Stimulated activated CD4-positive, alpha-beta T cell treated with anti-CD3 and anti-CD28 coated beads, Interleukin-1b, Interleukin-23, amount 100 ng/mL, for 48 hours (primary cell): ENCODE results near the gene USP1.

Source experiments
- DNase-seq: peaks from one replicate; pipeline ENCODE4 v3.0.0-alpha.2; 2020

USP1 gene, protein sequence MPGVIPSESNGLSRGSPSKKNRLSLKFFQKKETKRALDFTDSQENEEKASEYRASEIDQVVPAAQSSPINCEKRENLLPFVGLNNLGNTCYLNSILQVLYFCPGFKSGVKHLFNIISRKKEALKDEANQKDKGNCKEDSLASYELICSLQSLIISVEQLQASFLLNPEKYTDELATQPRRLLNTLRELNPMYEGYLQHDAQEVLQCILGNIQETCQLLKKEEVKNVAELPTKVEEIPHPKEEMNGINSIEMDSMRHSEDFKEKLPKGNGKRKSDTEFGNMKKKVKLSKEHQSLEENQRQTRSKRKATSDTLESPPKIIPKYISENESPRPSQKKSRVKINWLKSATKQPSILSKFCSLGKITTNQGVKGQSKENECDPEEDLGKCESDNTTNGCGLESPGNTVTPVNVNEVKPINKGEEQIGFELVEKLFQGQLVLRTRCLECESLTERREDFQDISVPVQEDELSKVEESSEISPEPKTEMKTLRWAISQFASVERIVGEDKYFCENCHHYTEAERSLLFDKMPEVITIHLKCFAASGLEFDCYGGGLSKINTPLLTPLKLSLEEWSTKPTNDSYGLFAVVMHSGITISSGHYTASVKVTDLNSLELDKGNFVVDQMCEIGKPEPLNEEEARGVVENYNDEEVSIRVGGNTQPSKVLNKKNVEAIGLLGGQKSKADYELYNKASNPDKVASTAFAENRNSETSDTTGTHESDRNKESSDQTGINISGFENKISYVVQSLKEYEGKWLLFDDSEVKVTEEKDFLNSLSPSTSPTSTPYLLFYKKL

DNA sequence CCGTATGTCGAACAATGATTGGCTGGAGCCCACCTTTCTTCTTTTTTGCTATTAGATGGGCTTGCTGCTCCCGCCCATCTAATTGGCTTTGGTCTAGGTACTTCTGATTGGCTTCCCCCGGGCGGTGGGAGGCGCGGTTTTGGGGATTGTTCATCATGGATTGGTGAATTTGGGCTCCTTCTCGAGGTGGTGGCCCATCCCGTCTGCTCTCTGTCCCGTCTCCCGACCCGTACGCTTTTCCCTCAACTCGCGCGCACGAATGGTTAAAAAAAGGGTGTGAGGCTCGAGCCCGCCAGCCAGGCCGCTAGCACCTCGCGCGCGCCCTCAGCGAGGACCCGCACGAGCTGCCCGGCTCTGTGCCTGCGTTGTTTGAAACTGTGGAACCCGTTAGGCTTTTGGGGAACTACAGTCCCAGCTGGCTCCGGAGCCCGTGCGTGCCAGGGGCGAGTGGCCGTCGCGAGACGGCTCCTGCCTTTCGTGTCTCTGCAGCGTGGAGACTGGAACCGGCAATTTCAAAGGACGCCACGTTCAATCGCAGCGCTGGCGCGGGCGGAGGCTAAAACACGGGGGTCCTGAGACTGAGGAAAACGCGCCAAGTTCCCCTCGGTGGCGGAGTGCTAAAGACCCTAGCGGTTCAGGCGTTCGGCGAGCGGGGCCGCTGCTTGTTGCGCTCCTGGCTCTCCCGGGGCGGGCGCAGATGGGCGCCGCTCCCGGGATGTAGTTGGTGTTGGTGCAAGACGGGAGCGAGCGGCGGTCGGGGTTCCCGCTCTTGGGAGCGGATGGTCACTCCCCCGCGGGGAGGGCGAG is at the start of gene USP1:
Gene USP1 (plus strand): TSS at position 584 of the 807 bp plus-strand sequence. CDS start 2,819 bp downstream, outside the sequence.
- peak; percentile 99 for DNase-seq

DNA sequence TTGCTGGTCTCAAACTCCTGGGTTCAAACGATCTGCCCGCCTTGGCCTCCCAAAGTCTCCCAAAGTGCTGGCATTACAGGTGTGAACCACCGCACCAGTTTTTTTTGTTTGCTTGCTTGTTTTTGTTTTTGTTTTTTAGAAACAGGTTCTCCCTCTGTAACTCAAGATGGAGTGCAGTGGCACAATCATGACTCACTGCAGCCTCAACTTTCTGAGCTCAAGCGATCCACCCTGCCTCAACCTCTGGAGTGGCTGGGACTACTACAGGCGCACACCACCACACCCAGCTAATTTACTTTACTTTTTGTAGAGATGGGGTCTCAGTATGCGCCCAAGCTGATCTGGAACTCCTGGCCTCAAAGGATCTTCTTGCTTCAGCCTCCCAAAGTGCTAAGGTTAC is 47.3 kb upstream of the USP1 start:
- DNase-seq, result no peak

DNA sequence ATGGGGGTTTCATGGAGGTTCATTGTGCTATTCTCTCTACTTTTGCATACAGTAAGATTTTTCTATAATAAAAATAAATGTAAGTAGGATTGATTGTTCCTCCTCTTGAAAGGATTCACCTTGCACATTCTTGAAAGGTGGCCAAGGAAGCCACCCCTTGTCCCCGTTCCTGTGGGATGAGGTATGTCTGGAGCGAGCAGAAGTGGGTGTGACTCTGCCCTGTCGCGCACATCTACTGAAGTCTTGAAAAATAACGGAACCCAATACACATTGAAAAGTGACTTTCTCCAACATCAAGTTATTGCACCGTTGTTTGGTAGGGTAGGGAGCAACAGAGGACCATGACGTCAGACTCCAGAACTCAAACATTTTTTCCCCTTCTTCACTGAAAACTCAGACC is 46.8 kb upstream of the USP1 start:
- DNase-seq, result no peak

DNA sequence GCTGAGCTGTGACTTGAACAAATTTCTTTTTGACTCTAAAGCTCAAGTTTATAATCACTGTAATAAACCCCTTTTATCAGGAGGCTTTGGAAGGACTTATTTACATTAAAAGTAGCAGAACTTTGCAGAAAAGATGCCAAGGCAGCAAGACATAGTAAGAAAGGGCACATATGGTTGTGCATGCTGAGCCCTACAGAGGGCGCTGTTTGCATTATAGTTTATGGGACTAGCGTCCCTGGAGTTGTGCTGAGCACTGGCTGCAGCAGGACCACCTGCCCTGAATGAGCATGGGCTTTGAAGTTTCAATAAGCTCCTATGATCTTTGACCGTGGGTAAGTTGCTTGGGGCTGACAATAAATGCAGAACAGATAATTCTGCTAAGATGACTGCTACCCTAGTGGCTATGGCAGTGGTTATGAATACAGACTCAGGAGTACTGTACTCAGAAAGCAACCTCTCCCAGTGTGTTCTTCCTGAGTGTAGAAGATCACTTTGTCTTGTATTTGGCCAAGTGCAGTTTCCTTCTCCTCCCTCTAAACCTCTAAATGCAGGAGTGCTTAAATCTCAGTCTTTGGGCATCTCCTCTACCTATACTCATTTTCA is 45.4 kb upstream of the USP1 start:
- peak; percentile 19 for DNase-seq

DNA sequence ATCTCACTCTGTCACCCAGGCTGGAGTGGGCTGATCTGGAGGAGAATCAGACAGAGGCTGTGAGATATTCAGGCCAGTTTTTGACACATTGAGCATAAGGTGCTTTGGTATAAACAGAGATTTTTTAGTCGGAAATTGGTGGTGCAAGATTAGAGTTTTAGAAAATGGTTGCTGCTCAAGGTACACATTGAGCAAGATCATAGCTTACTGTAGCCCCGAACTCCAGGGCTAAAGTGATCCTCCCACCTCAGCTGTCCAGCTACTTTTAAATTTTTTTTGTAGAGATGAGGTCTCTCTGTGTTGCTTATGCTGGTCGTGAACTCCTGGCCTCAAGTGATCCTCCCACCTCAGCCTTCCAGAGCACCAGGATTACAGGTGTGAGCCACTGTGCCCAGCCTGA is 43.9 kb upstream of the USP1 start:
- DNase-seq, result no peak

DNA sequence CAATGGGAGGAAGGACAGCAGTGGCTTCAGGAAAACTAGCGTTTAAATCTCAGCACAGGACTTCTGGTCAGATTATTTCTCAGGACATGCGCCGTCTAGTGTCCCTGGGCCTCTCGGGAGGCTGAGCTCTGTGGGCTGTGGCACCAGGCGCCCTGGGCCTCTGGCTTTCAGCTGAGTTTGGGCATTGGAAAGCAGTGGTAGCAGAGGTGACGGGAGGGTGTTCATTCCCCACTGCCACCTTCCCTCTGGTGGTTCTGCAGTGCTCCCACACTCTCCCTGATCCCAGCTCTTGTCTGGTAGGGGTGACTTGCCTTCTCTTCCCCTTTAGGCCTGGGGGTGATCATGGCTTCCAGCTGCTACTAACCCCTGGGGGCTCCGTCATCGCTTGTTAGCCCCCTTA is 42.2 kb upstream of the USP1 start:
- DNase-seq, result no peak

DNA sequence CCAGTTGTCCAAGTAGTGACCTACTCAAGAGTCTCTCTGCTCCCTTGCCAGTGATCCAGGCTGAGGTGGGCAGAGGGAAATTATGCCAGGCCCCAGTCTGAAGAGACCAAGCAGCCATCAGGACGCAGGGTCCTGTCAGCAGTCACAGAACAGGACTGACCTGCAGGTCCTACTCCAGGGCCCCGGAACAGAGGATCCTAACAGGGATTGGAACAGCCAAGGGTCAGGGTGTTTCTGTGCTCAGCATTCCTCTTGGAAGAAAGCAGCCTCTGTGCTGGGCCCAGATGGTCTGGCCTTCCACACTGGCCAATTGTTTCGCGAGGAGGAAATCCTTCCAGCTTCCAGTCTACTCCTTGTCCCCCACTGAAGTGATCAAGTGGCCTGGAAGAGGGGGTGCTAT is 41.6 kb upstream of the USP1 start:
- DNase-seq, result no peak

DNA sequence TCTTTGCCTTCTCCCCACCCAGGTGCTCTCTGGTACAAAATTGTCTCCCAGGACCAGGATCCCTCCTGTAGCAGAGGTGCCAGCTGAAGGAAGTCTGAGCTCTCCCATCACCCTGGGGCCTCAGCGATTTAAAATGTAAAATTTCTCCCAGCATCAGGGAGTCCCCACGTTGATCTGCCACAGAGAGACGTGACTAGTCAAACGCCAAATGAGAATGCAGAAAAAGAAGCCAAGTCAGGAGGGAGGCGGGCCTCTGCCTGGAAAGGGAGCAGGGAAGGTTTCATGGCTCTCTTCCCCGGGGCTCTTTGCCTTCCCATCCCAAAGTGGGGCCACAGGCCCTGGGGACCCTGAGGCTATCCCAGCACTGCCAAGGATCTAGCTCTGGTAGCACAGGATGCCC is 40.0 kb upstream of the USP1 start:
- no peak for DNase-seq

DNA sequence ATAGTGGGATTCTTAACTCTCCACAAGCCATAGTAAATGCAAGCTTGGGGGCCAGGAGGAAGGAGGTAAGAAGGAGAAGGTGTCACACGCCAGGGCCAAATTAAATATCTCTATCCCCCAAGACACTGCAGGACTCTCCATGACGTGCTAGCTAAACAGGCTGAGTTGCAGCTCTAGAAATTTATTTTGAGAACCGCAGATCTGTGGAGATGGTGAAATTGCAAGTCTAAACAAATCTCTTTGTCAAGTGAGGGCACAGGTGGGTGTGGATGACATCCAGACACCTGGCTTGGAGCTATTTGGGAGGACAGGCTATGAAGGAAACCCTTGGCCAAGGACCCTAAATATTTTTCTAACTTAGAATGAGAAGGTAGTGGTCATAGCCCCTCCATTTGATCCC is 39.5 kb upstream of the USP1 start:
- DNase-seq, result no peak

DNA sequence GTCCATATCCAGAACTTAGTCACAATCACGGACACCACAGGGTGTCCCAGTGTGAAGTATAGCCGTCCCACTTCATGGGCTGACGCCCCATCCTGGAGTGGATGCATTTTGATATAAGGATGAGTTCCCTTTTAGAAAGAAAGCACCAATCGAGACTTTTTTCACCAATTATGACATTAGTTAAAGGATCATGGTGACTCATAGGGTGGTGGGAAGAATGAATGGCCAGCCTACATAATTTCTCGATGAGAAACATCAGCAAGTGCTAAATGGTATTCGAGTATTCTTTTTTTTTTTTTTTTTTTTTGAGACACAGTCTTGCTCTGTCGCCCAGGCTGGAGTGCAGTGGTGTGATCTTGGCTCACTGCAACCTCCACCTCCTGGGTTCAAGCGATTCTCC is 38.5 kb upstream of the USP1 start:
- DNase-seq, result no peak

DNA sequence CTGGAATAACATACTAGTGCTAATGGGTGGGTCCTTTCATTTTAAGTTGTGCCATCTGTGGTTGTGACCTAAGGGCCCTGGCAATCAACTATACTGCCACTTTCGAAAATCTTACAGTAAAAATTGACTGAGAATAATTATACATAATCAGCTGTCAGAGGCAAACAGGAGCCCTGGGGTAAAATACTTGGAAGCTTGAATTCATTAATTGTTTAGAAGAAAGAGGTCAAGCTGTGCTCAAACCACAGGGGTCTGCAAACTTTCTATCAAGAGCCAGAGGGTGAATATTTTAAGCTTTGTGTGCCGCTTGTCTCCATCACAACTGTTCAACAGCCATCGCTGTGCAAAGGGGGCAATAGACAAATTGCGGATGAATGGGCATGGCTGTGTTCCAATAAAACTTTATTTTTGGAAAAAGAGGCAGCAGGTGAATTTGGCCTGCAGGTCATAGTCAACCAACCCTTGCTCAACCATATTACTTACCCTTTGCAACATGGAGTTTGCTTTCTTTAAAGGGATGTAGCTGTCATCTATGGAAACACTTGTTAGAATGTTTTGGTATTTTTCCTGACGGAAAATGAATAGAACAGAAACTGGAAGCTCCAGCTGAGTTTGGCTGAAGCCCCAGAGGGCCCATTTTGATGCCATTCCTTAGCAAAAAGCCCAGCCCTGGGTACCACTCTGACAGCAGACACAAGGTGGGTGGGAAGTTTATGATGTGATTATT is 35.7 kb upstream of the USP1 start:
- no peak for DNase-seq

DNA sequence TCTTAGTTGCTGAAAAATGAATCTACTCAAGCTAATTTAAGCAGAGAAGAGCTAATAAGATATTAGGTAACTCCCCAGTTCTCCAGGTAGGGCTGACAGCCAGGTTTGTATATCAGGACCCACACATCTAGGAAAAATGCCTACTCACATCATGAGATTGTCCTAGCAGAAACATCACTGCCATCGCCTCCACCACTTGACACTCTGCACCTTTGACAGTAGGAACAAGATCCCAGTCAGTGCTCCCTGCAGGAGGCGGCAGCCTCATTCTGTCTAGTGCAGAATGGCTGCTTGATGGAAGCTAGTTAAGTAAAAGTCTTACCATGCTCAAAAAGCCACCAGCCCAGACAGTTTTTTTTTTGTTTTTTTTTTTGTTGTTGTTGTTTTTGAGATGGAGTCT is 31.6 kb upstream of the USP1 start:
- no peak for DNase-seq

DNA sequence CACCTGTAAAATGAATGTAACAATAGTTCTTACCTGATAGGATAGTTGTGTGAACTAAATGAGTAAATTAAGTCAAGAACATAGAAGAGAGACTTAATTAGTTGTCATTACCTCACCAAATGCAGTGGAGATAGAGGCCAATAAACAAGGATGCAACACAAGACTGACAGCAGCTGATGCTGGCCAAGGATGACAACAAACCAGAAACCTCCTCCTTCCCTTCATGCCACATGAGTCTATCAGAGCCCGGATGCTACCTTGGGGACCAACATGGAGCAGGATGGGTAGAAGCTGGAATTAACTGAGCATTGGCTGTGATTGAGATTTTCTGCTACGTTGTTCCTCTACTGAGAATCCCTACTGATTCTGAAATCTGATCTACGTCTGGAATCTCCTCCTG is 30.3 kb upstream of the USP1 start:
- no peak for DNase-seq

DNA sequence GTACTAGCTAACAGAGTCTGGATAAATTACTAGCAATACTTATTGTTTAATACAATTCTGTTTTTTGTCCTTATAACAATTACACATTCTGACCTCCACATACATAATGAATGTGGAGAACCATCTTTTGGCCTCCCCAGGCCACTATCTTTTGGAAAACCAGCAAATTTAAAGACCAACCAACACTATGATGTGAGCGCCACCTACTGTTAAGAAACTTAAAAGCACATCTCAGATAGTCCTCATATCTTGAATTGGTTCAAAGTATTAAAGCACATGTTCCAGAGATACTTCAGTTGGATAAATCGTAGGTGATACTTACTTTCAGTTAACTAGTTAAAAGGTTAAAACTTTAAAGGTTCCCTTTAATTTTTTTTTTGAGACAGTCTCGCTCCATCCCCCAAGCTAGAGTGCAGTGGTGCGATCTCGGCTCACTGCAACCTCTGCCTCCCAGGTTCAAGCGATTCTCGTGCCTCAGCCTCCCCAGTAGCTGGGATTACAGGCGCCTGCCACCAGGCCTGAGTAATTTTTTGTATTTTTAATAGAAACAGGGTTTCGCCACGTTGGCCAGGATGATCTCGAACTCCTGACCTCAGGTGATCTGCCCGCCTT is 29.3 kb upstream of the USP1 start:
- DNase-seq, result no peak

DNA sequence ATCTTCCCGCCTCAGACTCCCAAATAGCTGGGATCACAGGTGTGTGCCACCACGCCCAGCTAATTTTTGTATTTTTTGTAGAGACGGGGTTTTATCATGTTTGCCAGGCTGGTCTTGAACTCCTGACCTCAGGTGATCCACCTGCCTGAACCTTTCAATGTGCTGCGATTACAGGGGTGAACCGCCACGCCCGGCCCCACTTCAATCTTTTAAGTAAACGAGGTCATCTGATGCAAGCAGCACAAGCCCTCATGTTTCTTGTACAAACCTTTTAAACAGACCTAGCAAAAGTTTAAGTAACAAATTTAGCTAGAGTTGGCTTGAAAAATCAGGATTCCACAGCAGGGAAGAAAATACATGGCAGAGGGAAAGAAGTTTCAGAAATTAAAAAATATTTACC is 21.2 kb upstream of the USP1 start:
- no peak for DNase-seq

DNA sequence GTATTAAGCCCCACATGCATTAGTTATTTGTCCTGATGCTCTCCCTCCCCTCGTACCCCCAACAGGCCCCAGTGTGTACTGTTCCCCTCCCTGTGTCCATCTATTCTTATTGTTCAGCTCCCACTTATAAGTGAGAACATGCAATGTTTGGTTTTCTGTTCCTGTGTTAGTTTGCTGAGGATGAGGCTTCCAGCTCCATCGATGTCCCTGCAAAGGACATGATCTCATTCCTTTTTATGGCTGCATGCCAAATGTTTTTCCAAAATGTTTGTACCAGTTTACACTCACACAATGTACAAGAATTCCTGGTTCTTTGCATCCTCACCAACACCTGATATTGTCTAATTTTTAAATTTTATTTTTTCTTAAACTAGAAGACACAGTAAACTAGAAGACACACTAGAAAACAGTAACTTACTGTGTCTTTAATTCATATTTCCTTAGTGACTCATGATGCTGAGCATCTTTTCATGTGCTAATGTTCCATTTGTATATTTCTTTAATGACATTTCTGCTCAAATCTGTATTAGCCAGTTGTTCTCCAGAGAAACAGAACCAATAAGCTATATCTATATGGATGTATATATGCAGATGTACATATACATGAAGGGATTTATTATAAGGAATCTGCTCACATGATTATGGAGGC is 19.4 kb upstream of the USP1 start:
- no peak for DNase-seq

DNA sequence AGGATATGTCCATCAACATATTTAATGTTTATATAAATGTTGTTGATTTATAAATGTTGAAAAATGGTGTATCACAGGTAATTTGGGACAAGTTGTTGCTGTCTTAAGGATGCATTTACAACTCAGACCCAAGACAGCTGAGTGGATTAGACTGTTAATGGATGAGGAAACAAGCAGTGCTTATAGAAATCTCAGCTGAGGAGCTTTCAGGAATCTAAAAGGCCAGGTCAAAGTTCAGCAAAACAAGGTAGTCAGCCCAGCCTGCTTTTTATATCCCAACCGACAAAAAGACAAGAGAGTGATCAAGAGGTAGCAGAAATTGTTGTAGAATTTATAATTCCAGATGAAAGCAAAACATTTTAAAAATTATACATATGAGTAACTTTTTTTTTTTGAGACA is 16.6 kb upstream of the USP1 start:
- no peak for DNase-seq

DNA sequence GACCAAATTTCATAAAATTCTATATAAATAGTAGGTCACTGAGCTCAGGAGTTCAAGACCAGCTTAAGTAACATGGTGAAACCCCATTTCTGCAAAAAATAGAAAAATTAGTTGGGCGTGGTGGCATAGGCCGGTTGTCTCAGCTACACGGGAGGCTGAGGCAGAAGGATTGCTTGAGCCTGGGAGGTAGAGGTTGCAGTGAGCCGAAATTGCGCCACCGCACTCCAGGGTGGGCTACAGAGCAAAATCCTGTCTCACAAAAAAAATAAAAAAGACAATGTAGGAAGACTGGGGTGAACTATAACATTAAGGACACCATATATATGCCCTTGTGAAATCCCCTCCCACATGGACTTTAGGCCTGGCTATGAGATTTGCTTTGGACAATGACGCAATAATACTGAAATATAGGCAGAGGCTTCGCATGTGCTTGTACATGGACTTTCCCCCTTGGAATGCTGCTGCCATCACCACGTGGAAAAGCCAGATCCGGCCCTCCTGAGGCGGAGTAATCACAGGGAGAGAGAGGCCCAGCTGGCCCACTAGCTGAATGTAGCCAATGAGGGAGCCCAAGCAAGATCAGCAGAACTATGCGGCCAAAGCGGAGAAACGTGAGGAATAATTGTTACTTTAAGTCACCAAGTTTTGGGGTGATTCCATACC is 13.1 kb upstream of the USP1 start:
- no peak for DNase-seq

DNA sequence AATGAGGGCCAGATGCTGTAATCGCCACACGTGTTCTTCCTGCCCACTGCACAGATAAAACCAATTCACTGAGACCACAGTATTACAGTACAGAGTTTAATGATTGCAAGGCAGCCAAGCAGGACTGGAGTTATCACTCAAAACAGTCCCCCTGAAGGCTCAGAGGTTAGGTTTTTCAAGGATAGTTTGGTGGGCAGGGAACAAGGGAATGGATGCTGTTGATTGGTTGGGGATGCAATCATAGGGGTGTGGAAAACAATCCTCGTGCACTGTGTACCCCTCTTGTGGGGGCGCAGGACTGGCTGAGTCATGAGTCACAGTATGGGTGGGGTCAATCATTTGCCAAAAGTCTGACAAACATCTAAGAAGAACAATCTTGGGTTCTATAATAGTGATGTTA is 12.4 kb upstream of the USP1 start:
- no peak for DNase-seq

DNA sequence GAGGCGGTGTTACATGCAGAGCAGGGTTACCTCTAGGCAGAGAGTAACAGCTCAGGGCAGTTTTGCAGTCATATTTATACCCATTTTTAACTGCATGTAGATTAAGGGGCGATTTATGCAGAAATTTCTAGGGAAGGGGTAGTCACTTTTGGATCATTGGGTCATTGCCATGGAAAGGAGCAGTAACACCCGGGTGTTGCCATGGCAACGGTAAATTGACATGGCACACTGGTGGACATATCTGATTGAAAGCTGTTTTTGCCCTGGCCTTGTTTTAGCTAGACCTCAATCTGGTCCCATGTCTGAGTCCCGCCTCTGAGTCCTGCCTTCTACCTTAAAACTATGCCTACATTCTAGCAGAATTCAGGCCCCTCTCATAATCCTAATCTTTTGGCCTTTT is 11.8 kb upstream of the USP1 start:
- DNase-seq, result no peak

DNA sequence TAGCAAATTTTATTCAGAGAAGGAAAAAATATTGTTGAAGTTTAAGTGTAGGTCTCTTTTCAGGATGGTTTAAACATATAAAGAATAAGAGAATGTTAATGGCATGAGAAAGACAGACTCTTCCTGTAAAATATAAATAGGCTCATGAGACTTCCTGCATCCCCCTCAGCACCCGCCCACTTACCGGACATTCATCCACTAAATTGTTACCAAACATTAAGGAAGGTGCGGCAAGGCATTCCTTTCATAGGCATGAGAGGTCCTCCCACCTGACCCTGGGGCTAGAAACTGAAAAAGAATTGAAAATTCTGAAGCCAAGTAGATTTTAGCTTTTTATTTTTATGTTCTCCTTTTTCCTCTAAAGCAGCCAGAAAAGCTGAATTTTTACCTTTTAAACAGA is 10.6 kb upstream of the USP1 start:
- no peak for DNase-seq
